OCI-LY1 (cell line): ENCODE results near the gene OR2F1.

Experiments used
- EZH2 ChIP-seq: fragments of 200-600 bp; sonication (generic), shearing (Covaris generic); IDR thresholded peaks from 2 replicates; pipeline ENCODE4 v1.8.0; 2017; ENCODE audit warnings: borderline replicate concordance, mixed run types, mild to moderate bottlenecking, antibody characterized with exemption, low read length, moderate library complexity, mixed read lengths
- TF ChIP-seq, protein P1 (sequence below): fragments of 200-600 bp; sonication (generic), shearing (Covaris generic); IDR thresholded peaks from 2 replicates; pipeline ENCODE4 v1.5.1; 2017; ENCODE audit warnings: mild to moderate bottlenecking, antibody characterized with exemption, low read length, moderate library complexity, mixed read lengths

DNA sequence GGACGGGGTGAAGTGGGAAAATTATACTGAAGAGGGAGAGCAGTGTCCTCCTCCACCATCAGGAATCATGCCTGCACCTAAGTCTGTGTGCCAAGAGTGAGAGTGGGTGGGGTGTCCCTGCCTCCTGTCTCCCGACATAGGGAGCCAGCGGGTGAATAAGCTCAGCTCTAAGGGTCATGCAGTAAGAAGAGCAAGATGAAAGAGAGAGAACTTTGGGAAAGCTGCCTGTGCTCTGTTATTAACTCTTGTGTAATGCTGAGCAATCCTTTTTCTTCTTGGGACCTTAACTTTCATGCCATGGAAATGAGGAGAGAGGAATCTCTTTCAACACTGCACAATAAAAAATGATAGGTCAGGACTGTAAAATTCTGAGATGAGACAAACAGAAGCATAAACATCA is 44.8 kb upstream of the OR2F1 start:
- TF ChIP-seq, protein P1, sequence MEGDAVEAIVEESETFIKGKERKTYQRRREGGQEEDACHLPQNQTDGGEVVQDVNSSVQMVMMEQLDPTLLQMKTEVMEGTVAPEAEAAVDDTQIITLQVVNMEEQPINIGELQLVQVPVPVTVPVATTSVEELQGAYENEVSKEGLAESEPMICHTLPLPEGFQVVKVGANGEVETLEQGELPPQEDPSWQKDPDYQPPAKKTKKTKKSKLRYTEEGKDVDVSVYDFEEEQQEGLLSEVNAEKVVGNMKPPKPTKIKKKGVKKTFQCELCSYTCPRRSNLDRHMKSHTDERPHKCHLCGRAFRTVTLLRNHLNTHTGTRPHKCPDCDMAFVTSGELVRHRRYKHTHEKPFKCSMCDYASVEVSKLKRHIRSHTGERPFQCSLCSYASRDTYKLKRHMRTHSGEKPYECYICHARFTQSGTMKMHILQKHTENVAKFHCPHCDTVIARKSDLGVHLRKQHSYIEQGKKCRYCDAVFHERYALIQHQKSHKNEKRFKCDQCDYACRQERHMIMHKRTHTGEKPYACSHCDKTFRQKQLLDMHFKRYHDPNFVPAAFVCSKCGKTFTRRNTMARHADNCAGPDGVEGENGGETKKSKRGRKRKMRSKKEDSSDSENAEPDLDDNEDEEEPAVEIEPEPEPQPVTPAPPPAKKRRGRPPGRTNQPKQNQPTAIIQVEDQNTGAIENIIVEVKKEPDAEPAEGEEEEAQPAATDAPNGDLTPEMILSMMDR: no peak
- no peak for TF ChIP-seq EZH2
